ENCODE results near the gene CYP39A1. TPM values are rescaled to one million over a fixed set of nuclear protein-coding genes. Genes with fewer than 3 reads are reported as not detected.

CYP39A1 gene
- polyA plus RNA-seq, 1 experiment = not detected

GRCh38 chr6:46618726-46619125 lies 33.9 kb downstream of the CYP39A1 start:
- no peak for TF ChIP-seq CTCF (IDR thresholded peaks at IDR 0.05; ENCODE audit: insufficient read depth, low read depth, low read length)
- POLR2A ChIA-PET = no interaction called here
- CTCF ChIA-PET = interaction anchor here (1.1 kb wide), 1 partner anchor 127 kb away, joined by 3 read pairs; the partner anchor contains the start of gene RCAN2
- Histone ChIP-seq H3K36me3 (ENCODE audit: control insufficient read depth, insufficient read depth, low read length) (no peaks in the 10 kb centered on the region), H3K4me3 (ENCODE audit: low read depth, low read length) (no peak overlapping the region), H3K27me3 (ENCODE audit: control insufficient read depth, insufficient read depth, low read length) (no peaks in the 10 kb centered on the region)
- DNase-seq (ENCODE audit: low read depth) = no peak

- H3K36me3 ChIP-seq (ENCODE audit: control insufficient read depth, insufficient read depth, low read length) = no peaks in the 10 kb centered on the region
- ChIA-PET CTCF (no interaction called here), POLR2A (no interaction called here)
- no peak for TF ChIP-seq CTCF (IDR thresholded peaks at IDR 0.05; ENCODE audit: insufficient read depth, low read depth, low read length)
- DNase-seq (ENCODE audit: low read depth) = no peak
- no peaks in the 10 kb centered on the region for H3K27me3 ChIP-seq (ENCODE audit: control insufficient read depth, insufficient read depth, low read length)
- no peak overlapping the region for H3K4me3 ChIP-seq (ENCODE audit: low read depth, low read length)
Observed at GRCh38 chr6:46612645-46613044, 40.0 kb downstream of the CYP39A1 start.

- Histone ChIP-seq H3K36me3 (ENCODE audit: control insufficient read depth, insufficient read depth, low read length) (no peaks in the 10 kb centered on the region), H3K27me3 (ENCODE audit: control insufficient read depth, insufficient read depth, low read length) (no peaks in the 10 kb centered on the region), H3K4me3 (ENCODE audit: low read depth, low read length) (no peak overlapping the region)
- DNase-seq (ENCODE audit: low read depth) = no peak
- no peak for TF ChIP-seq CTCF (IDR thresholded peaks at IDR 0.05; ENCODE audit: insufficient read depth, low read depth, low read length)
- CTCF ChIA-PET = interaction anchor here (0.7 to 1.3 kb wide), 3 partner anchors 72 to 192 kb away, joined by 3 read pairs; no protein-coding TSS in a partner anchor
- POLR2A ChIA-PET = no interaction called here
Observed at GRCh38 chr6:46610862-46611553, 41.6 kb downstream of the CYP39A1 start.

GRCh38 chr6:46606338-46606737 lies 46.3 kb downstream of the CYP39A1 start:
- CTCF ChIA-PET = interaction anchor here (1.5 kb wide), 1 partner anchor 9 kb away, joined by 3 read pairs; no protein-coding TSS in a partner anchor
- no peak for DNase-seq (ENCODE audit: low read depth)

More at GRCh38 chr6:46606338-46606737, 46.3 kb downstream of the CYP39A1 start:
- TF ChIP-seq CTCF (IDR thresholded peaks at IDR 0.05; ENCODE audit: insufficient read depth, low read depth, low read length) = no peak
- POLR2A ChIA-PET = no interaction called here
- Histone ChIP-seq H3K36me3 (ENCODE audit: control insufficient read depth, insufficient read depth, low read length) (no peaks in the 10 kb centered on the region), H3K4me3 (ENCODE audit: low read depth, low read length) (no peak overlapping the region), H3K27me3 (ENCODE audit: control insufficient read depth, insufficient read depth, low read length) (no peaks in the 10 kb centered on the region)

Measured in BJ (cell line).